GM06990 (cell line): ENCODE results near the gene TRIP10.

Experiments used
- DNase-seq: peaks from one replicate; pipeline ENCODE4 v3.0.0-alpha.2; 2011; ENCODE audit not compliant: insufficient read length; ENCODE audit errors: extremely low read depth
- H3K27me3 ChIP-seq: replicated peaks from 2 replicates; pipeline ENCODE4 v1.6.0; 2011; ENCODE audit warnings: low read length; ENCODE audit not compliant: control insufficient read depth, insufficient read depth
- H3K36me3 ChIP-seq: 2 replicates; pipeline ENCODE4 v1.5.1; 2011; ENCODE audit warnings: low read length; ENCODE audit not compliant: control insufficient read depth, insufficient read depth
- H3K4me3 ChIP-seq: replicated peaks from 2 replicates; pipeline ENCODE4 v1.5.1; 2011; ENCODE audit warnings: low read depth, mild to moderate bottlenecking, control low read depth, low read length
- CTCF ChIP-seq: IDR thresholded peaks from 2 replicates; pipeline ENCODE4 v1.5.1; 2011; ENCODE audit warnings: low read length, control low read depth, mild to moderate bottlenecking, inconsistent platforms; ENCODE audit not compliant: insufficient read depth, poor library complexity, severe bottlenecking

The TRIP10 gene

GRCh38 chr19:6712231-6712630 is 27.2 kb upstream of the TRIP10 start:
- peaks cover 1% of the 10 kb centered on the region for H3K27me3 ChIP-seq
- no peak for TF ChIP-seq CTCF
- H3K36me3 ChIP-seq: no peaks in the 10 kb centered on the region
- H3K4me3 ChIP-seq: no peak overlapping the region
- no peak for DNase-seq

GRCh38 chr19:6712692-6713670 is 26.5 kb upstream of the TRIP10 start:
- Histone ChIP-seq H3K27me3 (peaks cover 1% of the 10 kb centered on the region), H3K4me3 (no peak overlapping the region), H3K36me3 (no peaks in the 10 kb centered on the region)
- no peak for DNase-seq
- no peak for TF ChIP-seq CTCF

- no peak for TF ChIP-seq CTCF
- Histone ChIP-seq H3K36me3 (no peaks in the 10 kb centered on the region), H3K27me3 (peaks cover 1% of the 10 kb centered on the region), H3K4me3 (no peak overlapping the region)
- DNase-seq: no peak
These were observed 25.4 kb upstream of the TRIP10 start for GRCh38 chr19:6713773-6714692.

GRCh38 chr19:6714749-6715555 is 24.5 kb upstream of the TRIP10 start:
- no peak for TF ChIP-seq CTCF
- Histone ChIP-seq H3K27me3 (peaks cover 1% of the 10 kb centered on the region), H3K4me3 (no peak overlapping the region), H3K36me3 (no peaks in the 10 kb centered on the region)
- no peak for DNase-seq

- Histone ChIP-seq H3K27me3 (no peaks in the 10 kb centered on the region), H3K36me3 (no peaks in the 10 kb centered on the region), H3K4me3 (no peak overlapping the region)
- DNase-seq: no peak
- no peak for TF ChIP-seq CTCF
These were observed 22.9 kb upstream of the TRIP10 start for GRCh38 chr19:6716610-6716970.
